ENCODE data around the gene PIGZ.

DNA sequence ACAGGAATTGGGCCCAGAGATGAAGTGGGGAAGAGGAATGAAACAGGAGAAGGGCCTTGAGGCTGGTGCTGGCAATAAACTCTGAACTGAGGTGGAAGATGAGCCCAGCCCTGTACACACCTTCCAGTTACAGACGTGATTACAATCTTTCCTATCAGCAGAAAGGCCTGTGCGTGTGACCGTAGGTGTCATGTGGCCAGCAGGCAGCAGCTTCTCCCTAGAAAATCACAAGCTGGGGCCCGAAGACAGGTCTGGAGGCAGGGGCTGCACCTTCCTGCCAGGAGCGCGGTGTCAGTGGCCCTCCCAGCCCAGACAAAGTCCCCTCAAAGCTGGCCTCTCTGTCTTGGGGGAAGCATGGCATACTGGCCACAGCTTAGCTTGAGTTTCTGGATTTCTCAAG is 16.7 kb upstream of the PIGZ start:
- no peak for TF ChIP-seq CTCF (IDR thresholded peaks at IDR 0.05)
- TF ChIP-seq POLR2A (IDR thresholded peaks at IDR 0.05), result no peak
